Body of pancreas (tissue), 4 donors: ENCODE results near the gene RPTOR. TPM values are rescaled to one million over a fixed set of nuclear protein-coding genes. Genes with fewer than 3 reads are reported as not detected.
"Not testable (repeated sequence)": the region's sequence is repeated elsewhere in the genome, so short reads cannot be mapped to it uniquely, and the experiment has no call there.

ENCODE experiments used
- ATAC-seq: fragments of 150-250 bp; one replicate; pipeline ENCODE4 v1.9.1; 2016
- DNase-seq, 4 donors: peaks; one replicate each; pipeline ENCODE4 v3.0.0-alpha.2; 2019
- H3K27ac ChIP-seq, 4 donors: fragments of 200-600 bp; sonication (generic); 1 replicate in 3 of 4; 2 replicates in 1 of 4; pipeline versions ENCODE4 v1.5.1 to v1.6.1; 2016 to 2019; ENCODE audit warnings: mild to moderate bottlenecking in 1 of 4, mixed read lengths in 1 of 4, moderate library complexity in 1 of 4
- H3K27me3 ChIP-seq, 2 donors: fragments of 200-600 bp; sonication (generic); one replicate each; pipeline ENCODE4 v1.6.0; 2016; ENCODE audit warnings: mild to moderate bottlenecking in 1 of 2
- H3K36me3 ChIP-seq, 2 donors: fragments of 200-600 bp; sonication (generic); replicated peaks in 1 of 2; 2 replicates each; pipeline ENCODE4 v1.5.1; 2016; ENCODE audit warnings: low read depth in 2 of 2; ENCODE audit not compliant: insufficient read depth in 1 of 2
- H3K4me1 ChIP-seq: fragments of 200-600 bp; sonication (generic); one replicate; pipeline ENCODE4 v1.6.0; 2016
- H3K4me3 ChIP-seq, 2 donors: fragments of 200-600 bp; sonication (generic); 1 replicate in 1 of 2; 2 replicates in 1 of 2; pipeline ENCODE4 v1.5.1; 2016 to 2019
- H3K9me3 ChIP-seq, 3 donors: fragments of 200-600 bp; sonication (generic); 1 replicate in 2 of 3; 2 replicates in 1 of 3; pipeline ENCODE4 v1.5.1; 2016
- POLR2A ChIP-seq, 3 donors: fragments of 450-650 bp; IDR thresholded peaks; one replicate each; pipeline ENCODE4 v1.6.1; 2016; ENCODE audit warnings: antibody characterized with exemption in 3 of 3, mild to moderate bottlenecking in 2 of 3
- WGBS, 2 donors: methylation state at CpG; one replicate each; pipeline ENCODE4 v1.1.5; 2017; 5-methylcytosine and 5-hydroxymethylcytosine counted together
- intact Hi-C: fragments of 100-400 bp; cut with DNase I; formaldehyde crosslinking; loops from one replicate; pipeline ENCODE4 v1.15.1; 2023
- total RNA-seq, 2 donors: library from RNA; depleted of rRNA; stranded (reverse); fragments of >200 nt; gene quantifications; one replicate each; pipeline ENCODE4 v1.1.0, GENCODE V29; 2016
- TF ChIP-seq, protein P1 (sequence below), 7 experiments: fragments of 450-650 bp in 4 of 7; fragments of 200-600 bp in 3 of 7; sonication (generic) in 3 of 7; IDR thresholded peaks; one replicate each; pipeline ENCODE4 v1.5.1; 2016 to 2019; ENCODE audit warnings: antibody characterized with exemption in 7 of 7

The RPTOR gene
- total RNA-seq, 2 donors from 2014 or later = 22.3 to 34.3 TPM

DNA sequence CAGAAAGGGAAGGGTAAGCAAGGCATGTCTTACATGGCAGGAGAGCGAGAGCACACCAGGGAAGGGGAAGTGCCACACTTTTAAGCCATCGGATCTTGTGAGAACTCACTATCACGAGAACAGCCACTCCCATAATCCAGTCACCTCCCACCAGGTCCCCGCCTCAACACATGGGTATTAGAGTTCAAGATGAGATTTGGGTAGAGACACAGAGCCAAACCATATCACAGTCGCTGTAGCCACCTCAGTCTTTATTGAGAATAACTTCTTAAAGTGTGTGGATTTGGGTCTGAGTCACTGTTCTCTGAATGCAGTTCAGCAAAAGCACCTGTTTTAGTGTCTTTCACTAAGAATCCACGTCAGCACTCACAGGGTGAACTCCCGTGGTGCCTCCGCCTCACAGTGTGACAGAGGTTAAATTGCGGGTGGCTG, 251.8 kb downstream of the RPTOR start:
- no peaks in the 10 kb centered on the region for H3K4me1 ChIP-seq
- no peaks in the 10 kb centered on the region for H3K27me3 ChIP-seq
- no peaks in the 10 kb centered on the region for H3K9me3 ChIP-seq
- intact Hi-C loops = no loop called here
- 91 to 97% methylated on average over 9 of the region's 9 CpGs for WGBS, 2 donors
- no peak overlapping the region for H3K27ac ChIP-seq
- DNase-seq (no peak), ATAC-seq (no peak)
- TF ChIP-seq, protein P1, sequence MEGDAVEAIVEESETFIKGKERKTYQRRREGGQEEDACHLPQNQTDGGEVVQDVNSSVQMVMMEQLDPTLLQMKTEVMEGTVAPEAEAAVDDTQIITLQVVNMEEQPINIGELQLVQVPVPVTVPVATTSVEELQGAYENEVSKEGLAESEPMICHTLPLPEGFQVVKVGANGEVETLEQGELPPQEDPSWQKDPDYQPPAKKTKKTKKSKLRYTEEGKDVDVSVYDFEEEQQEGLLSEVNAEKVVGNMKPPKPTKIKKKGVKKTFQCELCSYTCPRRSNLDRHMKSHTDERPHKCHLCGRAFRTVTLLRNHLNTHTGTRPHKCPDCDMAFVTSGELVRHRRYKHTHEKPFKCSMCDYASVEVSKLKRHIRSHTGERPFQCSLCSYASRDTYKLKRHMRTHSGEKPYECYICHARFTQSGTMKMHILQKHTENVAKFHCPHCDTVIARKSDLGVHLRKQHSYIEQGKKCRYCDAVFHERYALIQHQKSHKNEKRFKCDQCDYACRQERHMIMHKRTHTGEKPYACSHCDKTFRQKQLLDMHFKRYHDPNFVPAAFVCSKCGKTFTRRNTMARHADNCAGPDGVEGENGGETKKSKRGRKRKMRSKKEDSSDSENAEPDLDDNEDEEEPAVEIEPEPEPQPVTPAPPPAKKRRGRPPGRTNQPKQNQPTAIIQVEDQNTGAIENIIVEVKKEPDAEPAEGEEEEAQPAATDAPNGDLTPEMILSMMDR (IDR thresholded peaks at IDR 0.05) = no peak
- no peak for TF ChIP-seq POLR2A (IDR thresholded peaks at IDR 0.05)
- H3K36me3 ChIP-seq = no peaks in the 10 kb centered on the region
- H3K4me3 ChIP-seq = no peak overlapping the region

DNA sequence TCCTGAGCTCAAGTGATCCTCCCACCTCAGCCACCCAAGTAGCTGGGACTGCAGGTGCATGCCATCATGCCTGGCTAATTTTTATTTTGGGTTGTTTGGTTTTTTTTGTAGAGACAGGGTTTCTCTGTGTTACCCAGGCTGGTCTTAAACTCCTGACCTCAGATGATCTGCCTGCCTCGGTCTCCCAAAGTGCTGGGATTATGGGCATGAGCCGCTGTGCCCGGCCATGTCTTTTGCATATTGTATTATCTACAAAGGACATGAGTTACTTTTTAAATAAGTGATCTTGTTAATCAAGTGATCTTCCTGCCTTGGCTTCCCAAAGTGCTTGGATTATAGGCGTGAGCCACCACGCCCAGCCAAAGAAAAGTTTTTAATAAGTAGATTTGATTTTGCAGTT, 252.6 kb downstream of the RPTOR start:
- H3K36me3 ChIP-seq, DNase-seq, ATAC-seq, H3K27ac ChIP-seq, H3K4me3 ChIP-seq, H3K9me3 ChIP-seq, H3K27me3 ChIP-seq, intact Hi-C loops, H3K4me1 ChIP-seq: not testable (repeated sequence)
- WGBS, 2 donors = 91 to 96% methylated on average over 5 of the region's 5 CpGs

DNA sequence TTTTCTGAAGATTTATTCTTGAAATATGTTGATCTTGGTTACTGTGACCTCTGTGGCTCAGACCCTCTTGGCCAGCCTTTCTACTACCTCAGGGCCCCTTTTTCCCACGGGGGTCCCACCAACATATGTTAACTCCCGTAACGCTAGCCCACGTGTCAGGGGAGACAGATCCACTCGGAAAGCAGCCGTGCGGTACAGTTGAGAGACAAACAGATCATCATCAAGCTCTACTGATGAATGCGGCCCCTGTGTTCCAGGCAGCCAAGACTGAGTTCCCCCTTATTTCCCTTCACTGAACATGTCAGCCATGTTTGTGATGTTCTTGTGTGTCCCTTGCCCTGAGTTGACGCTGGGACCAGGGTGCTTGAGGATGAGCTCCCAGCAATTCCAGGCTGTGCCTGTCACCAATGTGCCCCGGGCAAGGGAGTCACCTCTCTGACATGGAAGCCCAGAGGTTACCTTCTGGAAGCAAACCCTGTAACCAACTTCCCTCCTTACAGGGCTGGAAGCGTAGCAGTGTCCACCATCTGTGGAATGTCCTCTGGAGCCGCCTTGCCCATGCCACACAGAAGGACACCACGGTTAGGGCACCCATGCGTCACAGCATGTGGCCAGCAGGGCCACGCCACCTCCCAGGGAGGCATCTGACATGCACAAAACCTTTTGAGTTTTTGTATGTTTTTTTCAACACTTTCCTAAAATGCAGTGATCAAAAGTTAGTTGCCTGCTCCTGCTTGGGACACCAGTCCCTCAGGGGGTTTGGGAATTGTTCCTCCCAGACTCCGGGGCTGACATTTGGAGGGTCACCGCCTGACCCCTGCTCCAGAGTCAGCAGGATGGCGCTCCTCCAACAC, 253.3 kb downstream of the RPTOR start:
- H3K27ac ChIP-seq = no peak overlapping the region
- no peak for DNase-seq
- intact Hi-C loops = no loop called here
- H3K4me3 ChIP-seq = no peak overlapping the region
- TF ChIP-seq POLR2A (IDR thresholded peaks at IDR 0.05) = no peak
- TF ChIP-seq, protein P1 (IDR thresholded peaks at IDR 0.05) = no peak
- H3K36me3 ChIP-seq = no peaks in the 10 kb centered on the region
- no peaks in the 10 kb centered on the region for H3K4me1 ChIP-seq
- WGBS, 2 donors = 92 to 93% methylated on average over 17 to 18 of the region's 18 CpGs
- no peak for ATAC-seq
- H3K9me3 ChIP-seq = no peaks in the 10 kb centered on the region
- H3K27me3 ChIP-seq = no peaks in the 10 kb centered on the region

DNA sequence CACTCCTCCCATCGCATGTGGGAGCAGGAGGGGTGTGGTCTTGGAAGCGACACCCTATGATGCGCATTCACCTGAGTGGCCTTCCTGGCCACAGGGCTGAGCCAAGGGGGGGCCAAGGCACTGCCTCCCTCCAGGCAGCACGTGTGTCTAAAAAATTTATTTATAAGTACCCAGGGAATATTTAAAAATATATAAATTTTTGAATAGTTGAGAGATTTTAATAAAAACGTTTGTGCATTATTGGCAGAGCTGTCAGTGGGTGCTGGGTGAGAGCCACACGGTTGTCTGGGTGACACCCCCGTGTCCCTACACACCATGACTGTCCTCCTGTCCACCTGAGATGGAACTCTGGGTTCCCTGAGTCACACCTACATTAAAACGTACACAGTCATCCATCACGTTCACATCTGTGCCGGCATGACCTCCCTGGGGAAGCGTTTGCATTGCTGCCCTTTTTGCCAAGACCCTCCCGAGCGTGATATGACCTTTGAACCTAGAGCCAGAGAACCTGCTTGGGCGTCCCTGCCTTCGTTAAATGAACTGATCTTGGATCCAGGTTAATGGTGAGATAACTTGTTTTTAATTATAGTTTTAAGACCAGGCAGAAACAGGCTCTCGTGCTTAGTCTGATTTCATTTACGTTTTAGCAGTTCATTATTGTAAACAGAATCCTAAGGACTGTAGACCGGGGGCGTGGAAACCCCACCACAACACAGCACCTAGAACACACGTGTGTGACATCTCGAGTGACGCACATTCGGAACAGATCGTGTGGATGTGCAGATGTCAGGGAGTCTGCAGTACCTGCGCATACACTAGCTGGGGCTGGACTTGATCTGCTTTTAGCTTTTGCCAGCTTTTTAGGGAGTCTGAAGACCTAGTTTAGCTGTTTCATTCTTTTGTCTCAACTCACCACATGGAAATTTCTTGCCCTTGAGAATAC, 254.2 kb downstream of the RPTOR start:
- TF ChIP-seq POLR2A (IDR thresholded peaks at IDR 0.05) = no peak
- TF ChIP-seq, protein P1 (IDR thresholded peaks at IDR 0.05) = no peak
- H3K27ac ChIP-seq = no peak overlapping the region
- H3K9me3 ChIP-seq = no peaks in the 10 kb centered on the region
- ATAC-seq = no peak
- no peak overlapping the region for H3K4me3 ChIP-seq
- 77 to 84% methylated on average over 25 of the region's 25 CpGs for WGBS, 2 donors
- intact Hi-C loops = no loop called here
- H3K36me3 ChIP-seq = no peaks in the 10 kb centered on the region
- no peaks in the 10 kb centered on the region for H3K4me1 ChIP-seq
- H3K27me3 ChIP-seq = no peaks in the 10 kb centered on the region
- DNase-seq = no peak
